ENCODE results near the gene SYT17.

SYT17 gene

GRCh38 chr16:19132898-19133297 lies 35.1 kb upstream of the SYT17 start:
- DNase-seq (ENCODE audit: low read depth): no peak
- H3K4me3 ChIP-seq (ENCODE audit: low read depth, low read length): no peak overlapping the region
- no peak for TF ChIP-seq CTCF (IDR thresholded peaks at IDR 0.05; ENCODE audit: control insufficient read depth, extremely low read depth, insufficient read depth)

GRCh38 chr16:19133600-19133999 lies 34.4 kb upstream of the SYT17 start:
- no peak overlapping the region for H3K4me3 ChIP-seq (ENCODE audit: low read depth, low read length)
- no peak for TF ChIP-seq CTCF (IDR thresholded peaks at IDR 0.05; ENCODE audit: control insufficient read depth, extremely low read depth, insufficient read depth)
- DNase-seq (ENCODE audit: low read depth): no peak

DNA sequence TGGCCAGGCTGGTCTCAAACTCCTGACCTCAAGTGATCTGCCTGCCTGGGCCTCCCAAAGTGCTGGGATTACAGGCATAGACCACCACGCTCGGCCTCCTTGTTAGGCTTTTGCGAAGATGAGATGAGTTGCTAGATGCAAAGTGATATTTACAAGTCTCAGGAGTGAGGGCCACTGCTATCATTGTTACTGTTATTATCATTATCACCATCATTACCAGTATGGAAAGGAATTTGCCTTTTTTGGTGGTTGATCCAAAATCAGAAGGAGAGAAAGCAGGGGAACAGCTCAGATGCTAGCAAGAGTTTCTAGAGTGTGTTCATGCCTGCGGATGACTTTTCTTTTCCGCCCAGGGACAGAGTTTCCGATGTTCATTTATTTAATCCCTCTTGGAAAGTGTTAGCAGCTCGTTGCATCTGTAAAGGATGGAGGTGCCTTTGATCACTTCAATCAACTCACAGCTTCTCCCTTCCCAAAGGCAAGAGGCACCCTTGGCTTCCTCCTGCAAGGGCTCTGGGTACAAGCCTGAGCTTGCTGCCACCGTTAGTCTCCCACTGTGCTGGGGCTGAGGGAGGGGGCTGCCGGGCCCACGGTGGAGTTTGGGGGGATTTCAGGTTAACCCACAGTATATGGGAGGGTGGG lies 32.7 kb upstream of the SYT17 start:
- no peak for DNase-seq (ENCODE audit: low read depth)
- no peak for TF ChIP-seq CTCF (IDR thresholded peaks at IDR 0.05; ENCODE audit: control insufficient read depth, extremely low read depth, insufficient read depth)
- H3K4me3 ChIP-seq (ENCODE audit: low read depth, low read length): no peak overlapping the region

DNA sequence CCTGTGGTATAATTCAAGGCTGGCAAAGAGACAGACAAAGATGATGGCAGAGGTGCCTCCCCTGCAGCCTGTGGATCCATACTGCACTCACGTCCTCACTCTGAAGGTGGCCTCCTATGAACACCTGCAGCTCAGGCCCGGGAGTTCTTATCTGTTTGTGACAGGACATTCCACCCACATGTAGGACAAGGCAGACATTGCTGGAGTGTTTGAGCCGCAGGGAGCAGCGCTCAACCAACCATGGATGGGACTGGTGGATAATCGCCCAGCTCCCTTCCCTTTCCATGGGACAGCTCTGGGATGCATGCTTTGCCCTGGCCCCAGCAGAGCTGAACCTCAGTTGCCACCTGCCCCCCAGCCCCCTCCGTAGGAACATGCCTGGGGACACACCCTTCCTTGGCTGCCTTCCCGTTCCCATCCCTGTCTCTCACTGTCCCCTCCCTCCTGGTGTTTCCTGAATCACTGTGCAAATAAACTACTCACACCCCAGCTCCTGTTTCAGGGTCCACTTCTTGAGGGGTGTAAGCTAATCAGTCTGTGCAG lies 32.1 kb upstream of the SYT17 start:
- no peak overlapping the region for H3K4me3 ChIP-seq (ENCODE audit: low read depth, low read length)
- TF ChIP-seq CTCF (IDR thresholded peaks at IDR 0.05; ENCODE audit: control insufficient read depth, extremely low read depth, insufficient read depth): no peak
- DNase-seq (ENCODE audit: low read depth): no peak

DNA sequence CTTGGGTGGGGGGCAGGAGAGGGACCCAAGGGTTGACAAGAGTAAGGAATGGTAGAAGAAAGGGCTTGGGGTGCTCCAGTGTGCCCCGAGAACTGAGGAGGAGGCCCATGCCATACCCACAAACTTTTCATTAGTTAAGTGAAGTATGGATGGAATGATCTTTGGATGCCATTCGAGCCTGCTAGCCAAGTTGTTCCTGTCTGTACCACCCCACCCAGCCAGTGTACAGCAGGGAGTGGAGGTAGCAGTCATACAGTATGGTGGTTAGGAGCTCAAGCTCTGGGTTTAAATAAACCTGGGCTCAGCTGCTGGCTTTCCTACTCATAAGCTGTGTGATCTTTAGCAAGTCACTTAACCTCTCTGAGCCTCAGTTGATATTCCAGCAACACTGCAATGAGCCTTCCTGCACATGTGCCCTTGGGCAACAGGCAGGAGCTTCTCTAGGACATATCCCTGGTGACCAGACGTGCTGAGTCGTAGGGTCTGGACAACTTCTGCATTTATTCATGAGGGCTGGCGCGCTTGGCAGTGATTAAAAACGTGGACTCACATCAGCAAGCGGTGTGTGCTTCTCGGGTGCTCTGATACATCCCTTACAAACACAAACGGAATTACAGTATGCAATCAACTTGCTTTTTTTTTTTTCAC lies 31.4 kb upstream of the SYT17 start:
- no peak for DNase-seq (ENCODE audit: low read depth)
- no peak for TF ChIP-seq CTCF (IDR thresholded peaks at IDR 0.05; ENCODE audit: control insufficient read depth, extremely low read depth, insufficient read depth)
- H3K4me3 ChIP-seq (ENCODE audit: low read depth, low read length): no peak overlapping the region

DNA sequence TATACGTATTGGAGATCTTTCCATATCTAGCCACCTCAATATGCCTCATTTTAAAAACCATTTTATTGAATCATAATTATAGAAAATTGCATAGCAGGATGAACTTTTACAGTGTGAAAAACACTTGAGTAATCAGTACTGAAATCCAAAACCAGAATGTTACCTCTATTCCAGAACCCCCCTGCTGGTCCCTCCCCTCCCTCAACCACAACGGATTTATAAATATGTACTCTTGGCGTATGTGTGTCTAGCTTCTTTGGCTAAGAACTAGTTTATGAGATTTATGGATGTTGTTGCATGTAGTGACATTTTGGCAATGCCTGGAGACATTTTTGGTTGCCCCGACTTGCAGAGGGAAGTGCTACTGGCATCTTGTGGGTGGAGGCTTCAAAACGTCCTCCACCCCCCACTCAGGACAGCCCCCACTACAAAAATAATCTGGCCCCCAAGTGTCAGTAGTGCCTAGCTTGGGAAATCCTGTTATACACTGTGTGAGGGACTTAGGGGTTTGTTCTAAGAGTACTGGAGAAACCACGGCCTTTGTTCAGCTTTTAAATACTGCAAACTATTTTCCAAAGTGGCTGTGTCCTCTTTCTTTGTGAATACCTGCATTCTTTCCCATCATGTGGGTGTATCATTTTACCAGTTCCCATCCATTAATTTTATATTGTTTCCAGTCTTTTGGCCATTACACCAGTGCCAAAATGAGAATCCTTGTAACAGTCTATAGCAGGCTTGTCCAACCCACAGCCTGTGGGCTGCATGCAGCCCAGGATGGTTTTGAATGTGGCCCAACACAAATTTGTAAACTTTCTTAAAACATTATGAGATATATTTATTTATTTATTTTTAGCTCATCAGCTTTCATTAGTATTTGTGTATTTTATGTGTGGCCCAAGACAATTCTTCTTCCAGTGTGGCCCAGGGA lies 30.6 kb upstream of the SYT17 start:
- H3K4me3 ChIP-seq (ENCODE audit: low read depth, low read length): no peak overlapping the region
- no peak for TF ChIP-seq CTCF (IDR thresholded peaks at IDR 0.05; ENCODE audit: control insufficient read depth, extremely low read depth, insufficient read depth)
- no peak for DNase-seq (ENCODE audit: low read depth)

Data from LNCaP clone FGC (cell line).